Erythroblast (primary cell): ENCODE results near the gene LMO4.

ENCODE experiments used
- GATA1 ChIP-seq: IDR thresholded peaks from 2 replicates; pipeline ENCODE4 v1.6.1; 2011; ENCODE audit warnings: low read depth, mild to moderate bottlenecking, control low read depth, low read length, moderate library complexity
- POLR2A ChIP-seq: IDR thresholded peaks from 2 replicates; pipeline ENCODE4 v1.6.1; 2011; ENCODE audit warnings: mild to moderate bottlenecking, low read length

- TF ChIP-seq POLR2A, result no peak
- no peak for TF ChIP-seq GATA1
Observed at GRCh38 chr1:87346130-87346814, 17.6 kb downstream of the LMO4 start.
